ENCODE measurements around the gene DDA1. TPM values are rescaled to one million over a fixed set of nuclear protein-coding genes. Genes with fewer than 3 reads are reported as not detected.
A peak's percentile ranks its signal among the peaks of the same experiment; 100 is the strongest.

The DDA1 gene
- total RNA-seq, 1 experiment from 2014 or later, result 87.9 TPM

- TF ChIP-seq EZH2 (IDR thresholded peaks at IDR 0.05; ENCODE audit: low read length, unreplicated experiment), result no peak
- TF ChIP-seq EZH2phosphoT487 (IDR thresholded peaks at IDR 0.05; ENCODE audit: borderline replicate concordance, low read length), result no peak
- no peak for TF ChIP-seq CTCF (conservative IDR thresholded peaks at IDR 0.05; ENCODE audit: low read depth, low read length)
- Histone ChIP-seq H3K9me3 (ENCODE audit: low read length) (no peaks in the 10 kb centered on the region), H3K9ac (ENCODE audit: low read length) (no peak overlapping the region), H3K4me1 (ENCODE audit: insufficient read depth, low read length) (peaks cover 9% of the 10 kb centered on the region), H3F3A (ENCODE audit: low read length, unreplicated experiment) (no peaks in the 10 kb centered on the region), H2AFZ (ENCODE audit: low read length) (no peak overlapping the region), H3K79me2 (ENCODE audit: low read length) (peaks cover 30% of the 10 kb centered on the region), H3K27ac (ENCODE audit: low read length) (no peak overlapping the region), H3K36me3 (ENCODE audit: low read depth, low read length) (peaks cover 11% of the 10 kb centered on the region; the same call in 1 of the 2 replicates), H3K27me3 (ENCODE audit: low read length) (no peaks in the 10 kb centered on the region), H3K9me2 (replicated peaks; ENCODE audit: low read length) (no peaks in the 10 kb centered on the region), H4K20me1 (ENCODE audit: low read length) (no peaks in the 10 kb centered on the region), H3K4me3 (ENCODE audit: low read length) (no peak overlapping the region), H3K4me2 (ENCODE audit: low read length) (no peak overlapping the region)
- ATAC-seq, result no peak
- POLR2A ChIA-PET (ENCODE audit: unreplicated experiment), result no interaction called here
- no TSS peak for BruUV-seq (replicated peaks)
- intact Hi-C loops (cut with micrococcal nuclease), result no loop called here
- DNase-seq, result no peak
- CTCF ChIA-PET, result no interaction called here
Observed at GRCh38 chr19:17341845-17342244, 32.5 kb downstream of the DDA1 start.

- TF ChIP-seq CTCF (conservative IDR thresholded peaks at IDR 0.05; ENCODE audit: low read depth, low read length), result peak; percentile 85
- no peak for TF ChIP-seq EZH2phosphoT487 (IDR thresholded peaks at IDR 0.05; ENCODE audit: borderline replicate concordance, low read length)
- DNase-seq (peak; percentile 79), ATAC-seq (peak; percentile 87)
- Histone ChIP-seq H3K79me2 (ENCODE audit: low read length) (0 out of 2 replicates have a peak, but pooled peaks cover 4% of the 10 kb centered on the region), H2AFZ (ENCODE audit: low read length) (0 out of 2 replicates have a peak overlapping the region, but pooled peaks have one; percentile 28), H3K9me3 (ENCODE audit: low read length) (no peaks in the 10 kb centered on the region), H3K4me3 (ENCODE audit: low read length) (no peak overlapping the region), H4K20me1 (ENCODE audit: low read length) (no peaks in the 10 kb centered on the region), H3K9me2 (replicated peaks; ENCODE audit: low read length) (no peaks in the 10 kb centered on the region), H3K4me2 (ENCODE audit: low read length) (no peak overlapping the region), H3K36me3 (ENCODE audit: low read depth, low read length) (peaks cover 4% of the 10 kb centered on the region; the same call in 1 of the 2 replicates), H3K27ac (ENCODE audit: low read length) (no peak overlapping the region), H3K4me1 (ENCODE audit: insufficient read depth, low read length) (peaks cover 10% of the 10 kb centered on the region; the same call in 1 of the 2 replicates), H3K27me3 (ENCODE audit: low read length) (no peaks in the 10 kb centered on the region), H3K9ac (ENCODE audit: low read length) (no peak overlapping the region), H3F3A (ENCODE audit: low read length, unreplicated experiment) (no peaks in the 10 kb centered on the region)
- ChIA-PET POLR2A (ENCODE audit: unreplicated experiment) (interaction anchor here (0.7 kb wide), 1 partner anchor 228 kb away, joined by 26 read pairs; no protein-coding TSS in a partner anchor), CTCF (interaction anchor here (1.2 kb wide), 1 partner anchor 40 kb away, joined by 9 read pairs; no protein-coding TSS in a partner anchor)
- intact Hi-C loops (cut with micrococcal nuclease), result loop anchor here (1.0 kb wide), 3 partner anchors 40 to 120 kb away; no protein-coding TSS in a partner anchor
- BruUV-seq (replicated peaks), result TSS peak; percentile 16
Observed at GRCh38 chr19:17346109-17346671, 36.8 kb downstream of the DDA1 start.

- Histone ChIP-seq H3K4me3 (ENCODE audit: low read length) (no peak overlapping the region), H3K4me2 (ENCODE audit: low read length) (no peak overlapping the region), H3K79me2 (ENCODE audit: low read length) (no peaks in the 10 kb centered on the region), H2AFZ (ENCODE audit: low read length) (no peak overlapping the region), H3K9ac (ENCODE audit: low read length) (no peak overlapping the region), H3K36me3 (ENCODE audit: low read depth, low read length) (no peaks in the 10 kb centered on the region), H3K9me2 (replicated peaks; ENCODE audit: low read length) (no peaks in the 10 kb centered on the region), H4K20me1 (ENCODE audit: low read length) (no peaks in the 10 kb centered on the region), H3K27ac (ENCODE audit: low read length) (no peak overlapping the region), H3F3A (ENCODE audit: low read length, unreplicated experiment) (no peaks in the 10 kb centered on the region), H3K9me3 (ENCODE audit: low read length) (no peaks in the 10 kb centered on the region), H3K27me3 (ENCODE audit: low read length) (no peaks in the 10 kb centered on the region), H3K4me1 (ENCODE audit: insufficient read depth, low read length) (peaks cover 10% of the 10 kb centered on the region; the same call in 1 of the 2 replicates)
- POLR2A ChIA-PET (ENCODE audit: unreplicated experiment), result no interaction called here
- TF ChIP-seq CTCF (conservative IDR thresholded peaks at IDR 0.05; ENCODE audit: low read depth, low read length), result no peak
- TF ChIP-seq EZH2phosphoT487 (IDR thresholded peaks at IDR 0.05; ENCODE audit: borderline replicate concordance, low read length), result no peak
- no peak for TF ChIP-seq EZH2 (IDR thresholded peaks at IDR 0.05; ENCODE audit: low read length, unreplicated experiment)
- ATAC-seq, result no peak
- BruUV-seq (replicated peaks), result no TSS peak
- CTCF ChIA-PET, result interaction anchor here (0.5 kb wide), 1 partner anchor 39 kb away, joined by 3 read pairs; no protein-coding TSS in a partner anchor
- intact Hi-C loops (cut with micrococcal nuclease), result no loop called here
- DNase-seq, result no peak
Observed at GRCh38 chr19:17347361-17347760, 38.0 kb downstream of the DDA1 start.
